GM23338 (cell line): ENCODE data around the gene HCRTR1. TPM values are rescaled to one million over a fixed set of nuclear protein-coding genes. Genes with fewer than 3 reads are reported as not detected.

Experiments used
- ATAC-seq: fragments of 200-7000 bp; cut with Tn5 transposase; 3 replicates; pipeline ENCODE4 v1.9.1; 2020
- DNase-seq: peaks from one replicate; pipeline ENCODE4 v3.0.0-alpha.2; 2015; ENCODE audit warnings: low spot score
- H2AFZ ChIP-seq: fragments of 200-600 bp; sonication (generic); 2 replicates; pipeline ENCODE4 v1.8.0; 2016; ENCODE audit warnings: antibody characterized with exemption, mild to moderate bottlenecking, moderate library complexity
- H3F3A ChIP-seq: fragments of 200-600 bp; sonication (generic); replicated peaks from 2 replicates; pipeline ENCODE4 v1.8.0; 2017; ENCODE audit warnings: antibody characterized with exemption, mixed run types, low read depth
- H3K27ac ChIP-seq: fragments of 200-600 bp; sonication (generic); 2 replicates; pipeline ENCODE4 v1.6.1; 2016; ENCODE audit warnings: low read depth
- H3K27me3 ChIP-seq: fragments of 200-600 bp; sonication (generic); 2 replicates; pipeline ENCODE4 v1.8.0; 2016; ENCODE audit warnings: mild to moderate bottlenecking, mixed run types, moderate library complexity; ENCODE audit not compliant: insufficient read depth
- H3K36me3 ChIP-seq: fragments of 200-600 bp; sonication (generic); 2 replicates; pipeline ENCODE4 v1.8.0; 2016; ENCODE audit warnings: mild to moderate bottlenecking; ENCODE audit not compliant: insufficient read depth
- H3K4me1 ChIP-seq: fragments of 200-600 bp; sonication (generic); 2 replicates; pipeline ENCODE4 v1.8.0; 2016; ENCODE audit warnings: mild to moderate bottlenecking, moderate library complexity; ENCODE audit not compliant: insufficient read depth
- H3K4me2 ChIP-seq: fragments of 200-600 bp; sonication (generic); 2 replicates; pipeline ENCODE4 v1.7.1; 2017; ENCODE audit warnings: mixed run types
- H3K4me3 ChIP-seq: fragments of 200-600 bp; sonication (generic); 2 replicates; pipeline ENCODE4 v1.6.1; 2016; ENCODE audit warnings: mixed run types
- H3K79me2 ChIP-seq: fragments of 200-600 bp; sonication (generic); replicated peaks from 2 replicates; pipeline ENCODE4 v1.8.0; 2017; ENCODE audit warnings: mild to moderate bottlenecking; ENCODE audit not compliant: insufficient read depth
- H3K9me2 ChIP-seq: fragments of 200-600 bp; sonication (generic); 2 replicates; pipeline ENCODE4 v1.8.0; 2017; ENCODE audit not compliant: insufficient read depth
- H4K20me1 ChIP-seq: fragments of 200-600 bp; sonication (generic); replicated peaks from 2 replicates; pipeline ENCODE4 v1.8.0; 2017; ENCODE audit warnings: mild to moderate bottlenecking; ENCODE audit not compliant: insufficient read depth
- H3K27ac Mint-ChIP-seq: 2 replicates; pipeline ENCODE4 v1.8.0; 2020; ENCODE audit warnings: inconsistent platforms, mild to moderate bottlenecking, moderate library complexity, mixed read lengths
- H3K27me3 Mint-ChIP-seq: 3 replicates; pipeline ENCODE4 v1.8.0; 2022; ENCODE audit warnings: low read depth, mild to moderate bottlenecking, moderate library complexity, mixed read lengths, inconsistent platforms; ENCODE audit not compliant: insufficient read depth, poor library complexity
- H3K36me3 Mint-ChIP-seq: 3 replicates; pipeline ENCODE4 v1.8.0; 2021; ENCODE audit warnings: low read depth, mild to moderate bottlenecking, inconsistent platforms, moderate library complexity, mixed read lengths
- H3K4me1 Mint-ChIP-seq: 3 replicates; pipeline ENCODE4 v1.8.0; 2020; ENCODE audit warnings: mild to moderate bottlenecking, inconsistent platforms, mixed read lengths
- H3K4me3 Mint-ChIP-seq: 3 replicates; pipeline ENCODE4 v1.8.0; 2021; ENCODE audit warnings: moderate library complexity, mild to moderate bottlenecking, inconsistent platforms, mixed read lengths
- H3K9me3 Mint-ChIP-seq: 3 replicates; pipeline ENCODE4 v1.8.0; 2020; ENCODE audit warnings: moderate library complexity, mild to moderate bottlenecking, inconsistent platforms, mixed read lengths
- JUNB ChIP-seq: IDR thresholded peaks from one replicate; pipeline ENCODE4 v1.6.1; 2016; ENCODE audit warnings: antibody characterized with exemption; ENCODE audit not compliant: unreplicated experiment
- ZNF114 ChIP-seq: fragments of 250-450 bp; sonication (Bioruptor Pico); IDR thresholded peaks from 2 replicates; pipeline ENCODE4 v1.5.0; 2020; ENCODE audit warnings: mild to moderate bottlenecking, moderate library complexity
- ZNF331 ChIP-seq: fragments of 250-450 bp; sonication (Bioruptor Pico); IDR thresholded peaks from 2 replicates; pipeline ENCODE4 v1.5.0; 2020; ENCODE audit warnings: low read depth, mild to moderate bottlenecking, moderate library complexity
- polyA plus RNA-seq: library from polyadenylated mRNA; unstranded; fragments of >200 nt; fragmentation: Nextera tagmentation; extraction: Ambion mirVana; gene quantifications from 2 replicates; pipeline ENCODE4 v1.2.1, GENCODE V29; 2016
- total RNA-seq: library from RNA; depleted of rRNA; stranded (reverse); fragments of >200 nt; shearing (Covaris generic); gene quantifications from 2 replicates; pipeline ENCODE4 v1.2.3, GENCODE V29; 2014
- TF ChIP-seq, protein P1 (sequence below): IDR thresholded peaks from one replicate; pipeline ENCODE4 v1.6.1; 2018; ENCODE audit warnings: antibody characterized with exemption; ENCODE audit not compliant: unreplicated experiment
- TF ChIP-seq, protein P2 (sequence below): fragments of 250-450 bp; sonication (Bioruptor Pico); IDR thresholded peaks from 2 replicates; pipeline ENCODE4 v1.5.0; 2020; ENCODE audit warnings: mild to moderate bottlenecking, moderate library complexity
- TF ChIP-seq, protein P3 (sequence below): IDR thresholded peaks from 2 replicates; pipeline ENCODE4 v1.6.1; 2016; ENCODE audit warnings: antibody characterized with exemption
- TF ChIP-seq, protein P4 (sequence below), 2 experiments: fragments of 200-600 bp in 1 of 2; sonication (generic) in 1 of 2; conservative IDR thresholded peaks; 2 replicates each; pipeline versions ENCODE4 v1.5.1 to v1.6.1; 2016 to 2017; ENCODE audit warnings: antibody characterized with exemption in 2 of 2, low read depth in 2 of 2, mild to moderate bottlenecking in 2 of 2, moderate library complexity in 1 of 2

Gene HCRTR1
- total and polyA plus RNA-seq, 2 experiments from 2014 or later = 0.15 to 1.0 TPM

DNA sequence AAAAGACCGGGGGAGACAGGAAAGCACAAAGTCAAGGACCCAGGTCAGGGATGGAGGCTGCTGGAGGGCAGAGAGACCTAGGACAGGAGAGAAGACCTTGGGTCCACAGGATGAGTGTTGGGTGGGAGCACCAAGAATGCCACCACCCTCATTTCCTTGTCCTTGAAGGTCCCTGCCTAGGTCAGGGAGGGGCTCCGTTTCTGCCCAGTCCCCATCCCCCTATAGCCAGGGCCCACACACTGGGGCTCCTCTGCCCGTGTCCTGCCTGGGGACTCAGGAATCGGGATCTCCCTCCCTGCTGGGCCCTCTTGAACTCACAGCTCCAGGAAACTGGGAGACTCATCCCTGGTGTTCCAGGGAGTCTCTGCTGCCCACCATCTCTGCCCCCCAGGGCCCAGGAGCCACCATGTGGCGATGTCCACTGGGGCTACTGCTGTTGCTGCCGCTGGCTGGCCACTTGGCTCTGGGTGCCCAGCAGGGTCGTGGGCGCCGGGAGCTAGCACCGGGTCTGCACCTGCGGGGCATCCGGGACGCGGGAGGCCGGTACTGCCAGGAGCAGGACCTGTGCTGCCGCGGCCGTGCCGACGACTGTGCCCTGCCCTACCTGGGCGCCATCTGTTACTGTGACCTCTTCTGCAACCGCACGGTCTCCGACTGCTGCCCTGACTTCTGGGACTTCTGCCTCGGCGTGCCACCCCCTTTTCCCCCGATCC, 40.6 kb upstream of the HCRTR1 start:
- Histone ChIP-seq H3K27me3 (no peaks in the 10 kb centered on the region), H3K36me3 (no peaks in the 10 kb centered on the region), H3K9me2 (no peaks in the 10 kb centered on the region), H3K4me1 (peaks cover 37% of the 10 kb centered on the region), H2AFZ (peak overlapping the region; percentile 95; the same call in 1 of the 2 replicates), H3F3A (peaks cover 5% of the 10 kb centered on the region), H3K4me2 (peak overlapping the region; percentile 80), H3K27ac (no peak overlapping the region), H3K79me2 (no peaks in the 10 kb centered on the region), H4K20me1 (no peaks in the 10 kb centered on the region), H3K4me3 (peak overlapping the region; percentile 49)
- TF ChIP-seq, protein P1, sequence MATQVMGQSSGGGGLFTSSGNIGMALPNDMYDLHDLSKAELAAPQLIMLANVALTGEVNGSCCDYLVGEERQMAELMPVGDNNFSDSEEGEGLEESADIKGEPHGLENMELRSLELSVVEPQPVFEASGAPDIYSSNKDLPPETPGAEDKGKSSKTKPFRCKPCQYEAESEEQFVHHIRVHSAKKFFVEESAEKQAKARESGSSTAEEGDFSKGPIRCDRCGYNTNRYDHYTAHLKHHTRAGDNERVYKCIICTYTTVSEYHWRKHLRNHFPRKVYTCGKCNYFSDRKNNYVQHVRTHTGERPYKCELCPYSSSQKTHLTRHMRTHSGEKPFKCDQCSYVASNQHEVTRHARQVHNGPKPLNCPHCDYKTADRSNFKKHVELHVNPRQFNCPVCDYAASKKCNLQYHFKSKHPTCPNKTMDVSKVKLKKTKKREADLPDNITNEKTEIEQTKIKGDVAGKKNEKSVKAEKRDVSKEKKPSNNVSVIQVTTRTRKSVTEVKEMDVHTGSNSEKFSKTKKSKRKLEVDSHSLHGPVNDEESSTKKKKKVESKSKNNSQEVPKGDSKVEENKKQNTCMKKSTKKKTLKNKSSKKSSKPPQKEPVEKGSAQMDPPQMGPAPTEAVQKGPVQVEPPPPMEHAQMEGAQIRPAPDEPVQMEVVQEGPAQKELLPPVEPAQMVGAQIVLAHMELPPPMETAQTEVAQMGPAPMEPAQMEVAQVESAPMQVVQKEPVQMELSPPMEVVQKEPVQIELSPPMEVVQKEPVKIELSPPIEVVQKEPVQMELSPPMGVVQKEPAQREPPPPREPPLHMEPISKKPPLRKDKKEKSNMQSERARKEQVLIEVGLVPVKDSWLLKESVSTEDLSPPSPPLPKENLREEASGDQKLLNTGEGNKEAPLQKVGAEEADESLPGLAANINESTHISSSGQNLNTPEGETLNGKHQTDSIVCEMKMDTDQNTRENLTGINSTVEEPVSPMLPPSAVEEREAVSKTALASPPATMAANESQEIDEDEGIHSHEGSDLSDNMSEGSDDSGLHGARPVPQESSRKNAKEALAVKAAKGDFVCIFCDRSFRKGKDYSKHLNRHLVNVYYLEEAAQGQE = no peak
- TF ChIP-seq, protein P2, sequence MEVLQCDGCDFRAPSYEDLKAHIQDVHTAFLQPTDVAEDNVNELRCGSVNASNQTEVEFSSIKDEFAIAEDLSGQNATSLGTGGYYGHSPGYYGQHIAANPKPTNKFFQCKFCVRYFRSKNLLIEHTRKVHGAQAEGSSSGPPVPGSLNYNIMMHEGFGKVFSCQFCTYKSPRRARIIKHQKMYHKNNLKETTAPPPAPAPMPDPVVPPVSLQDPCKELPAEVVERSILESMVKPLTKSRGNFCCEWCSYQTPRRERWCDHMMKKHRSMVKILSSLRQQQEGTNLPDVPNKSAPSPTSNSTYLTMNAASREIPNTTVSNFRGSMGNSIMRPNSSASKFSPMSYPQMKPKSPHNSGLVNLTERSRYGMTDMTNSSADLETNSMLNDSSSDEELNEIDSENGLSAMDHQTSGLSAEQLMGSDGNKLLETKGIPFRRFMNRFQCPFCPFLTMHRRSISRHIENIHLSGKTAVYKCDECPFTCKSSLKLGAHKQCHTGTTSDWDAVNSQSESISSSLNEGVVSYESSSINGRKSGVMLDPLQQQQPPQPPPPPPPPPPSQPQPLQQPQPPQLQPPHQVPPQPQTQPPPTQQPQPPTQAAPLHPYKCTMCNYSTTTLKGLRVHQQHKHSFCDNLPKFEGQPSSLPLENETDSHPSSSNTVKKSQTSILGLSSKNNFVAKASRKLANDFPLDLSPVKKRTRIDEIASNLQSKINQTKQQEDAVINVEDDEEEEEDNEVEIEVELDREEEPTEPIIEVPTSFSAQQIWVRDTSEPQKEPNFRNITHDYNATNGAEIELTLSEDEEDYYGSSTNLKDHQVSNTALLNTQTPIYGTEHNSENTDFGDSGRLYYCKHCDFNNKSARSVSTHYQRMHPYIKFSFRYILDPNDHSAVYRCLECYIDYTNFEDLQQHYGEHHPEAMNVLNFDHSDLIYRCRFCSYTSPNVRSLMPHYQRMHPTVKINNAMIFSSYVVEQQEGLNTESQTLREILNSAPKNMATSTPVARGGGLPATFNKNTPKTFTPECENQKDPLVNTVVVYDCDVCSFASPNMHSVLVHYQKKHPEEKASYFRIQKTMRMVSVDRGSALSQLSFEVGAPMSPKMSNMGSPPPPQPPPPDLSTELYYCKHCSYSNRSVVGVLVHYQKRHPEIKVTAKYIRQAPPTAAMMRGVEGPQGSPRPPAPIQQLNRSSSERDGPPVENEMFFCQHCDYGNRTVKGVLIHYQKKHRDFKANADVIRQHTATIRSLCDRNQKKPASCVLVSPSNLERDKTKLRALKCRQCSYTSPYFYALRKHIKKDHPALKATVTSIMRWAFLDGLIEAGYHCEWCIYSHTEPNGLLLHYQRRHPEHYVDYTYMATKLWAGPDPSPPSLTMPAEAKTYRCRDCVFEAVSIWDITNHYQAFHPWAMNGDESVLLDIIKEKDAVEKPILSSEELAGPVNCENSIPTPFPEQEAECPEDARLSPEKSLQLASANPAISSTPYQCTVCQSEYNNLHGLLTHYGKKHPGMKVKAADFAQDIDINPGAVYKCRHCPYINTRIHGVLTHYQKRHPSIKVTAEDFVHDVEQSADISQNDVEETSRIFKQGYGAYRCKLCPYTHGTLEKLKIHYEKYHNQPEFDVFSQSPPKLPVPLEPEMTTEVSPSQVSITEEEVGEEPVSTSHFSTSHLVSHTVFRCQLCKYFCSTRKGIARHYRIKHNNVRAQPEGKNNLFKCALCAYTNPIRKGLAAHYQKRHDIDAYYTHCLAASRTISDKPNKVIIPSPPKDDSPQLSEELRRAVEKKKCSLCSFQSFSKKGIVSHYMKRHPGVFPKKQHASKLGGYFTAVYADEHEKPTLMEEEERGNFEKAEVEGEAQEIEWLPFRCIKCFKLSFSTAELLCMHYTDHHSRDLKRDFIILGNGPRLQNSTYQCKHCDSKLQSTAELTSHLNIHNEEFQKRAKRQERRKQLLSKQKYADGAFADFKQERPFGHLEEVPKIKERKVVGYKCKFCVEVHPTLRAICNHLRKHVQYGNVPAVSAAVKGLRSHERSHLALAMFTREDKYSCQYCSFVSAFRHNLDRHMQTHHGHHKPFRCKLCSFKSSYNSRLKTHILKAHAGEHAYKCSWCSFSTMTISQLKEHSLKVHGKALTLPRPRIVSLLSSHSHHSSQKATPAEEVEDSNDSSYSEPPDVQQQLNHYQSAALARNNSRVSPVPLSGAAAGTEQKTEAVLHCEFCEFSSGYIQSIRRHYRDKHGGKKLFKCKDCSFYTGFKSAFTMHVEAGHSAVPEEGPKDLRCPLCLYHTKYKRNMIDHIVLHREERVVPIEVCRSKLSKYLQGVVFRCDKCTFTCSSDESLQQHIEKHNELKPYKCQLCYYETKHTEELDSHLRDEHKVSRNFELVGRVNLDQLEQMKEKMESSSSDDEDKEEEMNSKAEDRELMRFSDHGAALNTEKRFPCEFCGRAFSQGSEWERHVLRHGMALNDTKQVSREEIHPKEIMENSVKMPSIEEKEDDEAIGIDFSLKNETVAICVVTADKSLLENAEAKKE (CRISPR knock-in tag) = no peak
- TF ChIP-seq, protein P3, sequence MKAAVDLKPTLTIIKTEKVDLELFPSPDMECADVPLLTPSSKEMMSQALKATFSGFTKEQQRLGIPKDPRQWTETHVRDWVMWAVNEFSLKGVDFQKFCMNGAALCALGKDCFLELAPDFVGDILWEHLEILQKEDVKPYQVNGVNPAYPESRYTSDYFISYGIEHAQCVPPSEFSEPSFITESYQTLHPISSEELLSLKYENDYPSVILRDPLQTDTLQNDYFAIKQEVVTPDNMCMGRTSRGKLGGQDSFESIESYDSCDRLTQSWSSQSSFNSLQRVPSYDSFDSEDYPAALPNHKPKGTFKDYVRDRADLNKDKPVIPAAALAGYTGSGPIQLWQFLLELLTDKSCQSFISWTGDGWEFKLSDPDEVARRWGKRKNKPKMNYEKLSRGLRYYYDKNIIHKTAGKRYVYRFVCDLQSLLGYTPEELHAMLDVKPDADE = no peak
- no peak for TF ChIP-seq JUNB
- TF ChIP-seq ZNF114 (CRISPR knock-in tag) = no peak
- no peak for TF ChIP-seq ZNF331 (CRISPR knock-in tag)
- TF ChIP-seq, protein P4, sequence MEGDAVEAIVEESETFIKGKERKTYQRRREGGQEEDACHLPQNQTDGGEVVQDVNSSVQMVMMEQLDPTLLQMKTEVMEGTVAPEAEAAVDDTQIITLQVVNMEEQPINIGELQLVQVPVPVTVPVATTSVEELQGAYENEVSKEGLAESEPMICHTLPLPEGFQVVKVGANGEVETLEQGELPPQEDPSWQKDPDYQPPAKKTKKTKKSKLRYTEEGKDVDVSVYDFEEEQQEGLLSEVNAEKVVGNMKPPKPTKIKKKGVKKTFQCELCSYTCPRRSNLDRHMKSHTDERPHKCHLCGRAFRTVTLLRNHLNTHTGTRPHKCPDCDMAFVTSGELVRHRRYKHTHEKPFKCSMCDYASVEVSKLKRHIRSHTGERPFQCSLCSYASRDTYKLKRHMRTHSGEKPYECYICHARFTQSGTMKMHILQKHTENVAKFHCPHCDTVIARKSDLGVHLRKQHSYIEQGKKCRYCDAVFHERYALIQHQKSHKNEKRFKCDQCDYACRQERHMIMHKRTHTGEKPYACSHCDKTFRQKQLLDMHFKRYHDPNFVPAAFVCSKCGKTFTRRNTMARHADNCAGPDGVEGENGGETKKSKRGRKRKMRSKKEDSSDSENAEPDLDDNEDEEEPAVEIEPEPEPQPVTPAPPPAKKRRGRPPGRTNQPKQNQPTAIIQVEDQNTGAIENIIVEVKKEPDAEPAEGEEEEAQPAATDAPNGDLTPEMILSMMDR (conservative IDR thresholded peaks at IDR 0.05; ENCODE audit: low read depth in 2 of 2) = no peak
- peak; percentile 1; the same call in 2 of the 3 replicates for ATAC-seq
- Mint-ChIP-seq H3K9me3 (no peaks in the 10 kb centered on the region), H3K4me1 (peaks cover 35% of the 10 kb centered on the region), H3K4me3 (peak overlapping the region; percentile 70), H3K36me3 (no peaks in the 10 kb centered on the region), H3K27ac (no peak overlapping the region), H3K27me3 (peaks cover 12% of the 10 kb centered on the region)
- no peak for DNase-seq
